Colon (tissue), 2 donors: ENCODE results near the gene TOMM6.
"Not testable (repeated sequence)": the region's sequence is repeated elsewhere in the genome, so short reads cannot be mapped to it uniquely, and the experiment has no call there.

Experiments
- FAIRE-seq: peaks from 2 replicates; lab custom pipeline; 2012; peaks lifted over from hg19 to GRCh38; lab: Jason Lieb, UNC
- donor health status: control.
- donor health status: control.

The TOMM6 gene

DNA sequence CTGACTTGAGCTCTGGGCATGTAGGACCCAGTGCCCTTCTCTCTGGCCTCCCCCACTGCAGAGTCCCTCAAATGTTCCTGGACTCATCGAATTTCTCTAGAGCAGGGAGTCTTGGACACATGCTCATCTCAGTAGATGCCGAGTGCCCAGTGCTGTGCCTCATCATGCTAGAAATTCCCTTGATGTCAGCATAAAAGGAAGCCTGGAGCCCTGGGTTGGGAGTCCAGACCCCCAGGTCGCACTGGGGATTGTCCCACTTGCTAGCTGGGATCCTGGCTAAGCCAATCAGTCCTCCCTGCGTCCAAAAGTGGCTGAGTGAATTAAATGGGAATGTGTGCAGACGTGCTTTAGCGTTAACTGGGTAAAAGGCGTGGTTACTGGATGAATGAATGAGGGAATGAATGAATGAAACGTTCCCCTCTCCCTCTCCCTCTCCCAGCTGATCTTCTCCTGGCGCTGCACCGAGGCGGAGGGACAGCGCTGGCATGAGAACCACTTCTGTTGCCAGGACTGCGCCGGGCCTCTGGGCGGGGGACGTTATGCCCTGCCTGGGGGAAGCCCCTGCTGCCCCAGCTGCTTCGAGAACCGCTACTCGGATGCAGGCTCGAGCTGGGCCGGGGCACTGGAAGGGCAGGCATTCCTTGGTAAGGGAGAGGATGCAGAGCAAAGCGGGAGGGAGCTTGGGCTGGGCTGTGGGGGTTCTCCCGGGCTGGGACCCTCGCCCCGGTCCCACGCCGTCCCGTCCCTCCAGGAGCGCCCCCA is 1.6 kb upstream of the TOMM6 start:
- no peak for FAIRE-seq

DNA sequence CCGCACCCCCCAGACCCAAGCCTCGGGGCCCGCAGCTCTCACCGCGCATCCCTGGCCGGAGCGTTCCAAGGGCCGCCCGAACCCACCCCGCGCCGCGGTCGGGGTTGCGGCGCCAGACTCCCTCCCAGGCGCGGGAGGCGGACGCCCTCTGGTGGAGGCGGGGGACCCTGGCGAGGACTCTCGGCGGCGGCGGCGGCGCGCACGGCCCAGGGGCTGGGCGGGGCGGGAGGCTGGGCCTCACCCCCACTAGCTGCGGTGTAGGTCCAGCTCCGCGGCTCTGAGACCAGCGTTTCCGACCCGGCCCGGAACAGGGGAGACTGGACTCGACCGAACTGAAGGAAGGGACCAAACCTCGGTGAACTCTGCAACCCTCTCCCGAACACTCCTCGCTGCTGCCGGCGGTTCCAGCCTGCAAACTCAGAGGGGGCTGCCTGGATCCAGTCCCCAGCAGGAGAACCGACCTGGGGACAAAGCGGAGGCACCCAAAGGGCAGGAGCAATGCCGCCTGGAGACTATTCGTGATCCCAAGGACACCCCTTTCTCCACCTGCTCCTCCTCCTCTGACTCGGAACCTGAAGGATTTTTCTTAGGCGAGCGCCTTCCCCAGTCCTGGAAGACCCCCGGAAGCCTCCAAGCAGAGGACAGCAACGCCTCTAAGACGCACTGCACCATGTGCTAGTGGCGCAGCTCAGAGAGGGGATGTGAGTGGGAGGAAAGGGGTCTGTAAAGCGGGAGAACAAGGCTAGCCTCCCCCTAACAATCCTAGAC is 859 bp upstream of the TOMM6 start:
- no peak for FAIRE-seq

DNA sequence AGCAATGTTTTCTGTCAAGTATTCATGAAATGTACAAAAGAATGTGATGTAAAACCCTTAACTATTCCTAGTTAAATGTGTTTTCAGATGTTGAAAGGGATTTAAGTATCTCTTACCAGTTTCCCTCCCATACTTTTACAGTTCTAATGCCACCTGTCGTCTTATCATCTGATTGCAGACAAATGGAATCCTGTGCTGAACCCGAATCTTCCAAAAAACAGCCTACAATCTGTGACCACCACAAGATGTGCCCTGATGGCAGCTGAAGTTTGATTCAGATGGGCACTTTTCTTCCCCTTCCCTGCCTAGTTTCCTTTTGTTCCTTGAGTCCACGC is 1.9 kb downstream of the TOMM6 start:
- no peak for FAIRE-seq

DNA sequence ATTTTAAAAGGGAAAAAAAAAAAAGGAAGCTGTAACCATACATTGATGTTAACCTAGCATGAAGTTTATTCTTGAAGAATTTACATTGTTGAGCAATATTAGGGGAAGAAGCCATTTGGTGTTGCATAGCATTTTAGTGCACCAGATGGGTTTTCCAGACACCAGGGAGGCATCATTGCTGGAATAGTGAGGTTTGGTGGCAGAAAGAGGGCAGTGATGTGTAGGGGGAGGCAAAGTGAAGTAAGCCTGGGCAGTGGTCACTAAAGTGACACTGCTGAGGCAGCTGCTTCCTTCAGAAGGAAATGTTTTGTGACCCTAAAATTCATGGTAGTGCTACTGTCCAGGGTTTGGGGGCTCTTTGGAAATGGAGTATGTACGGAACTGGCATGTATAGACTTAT is 2.6 kb downstream of the TOMM6 start:
- FAIRE-seq = no peak

DNA sequence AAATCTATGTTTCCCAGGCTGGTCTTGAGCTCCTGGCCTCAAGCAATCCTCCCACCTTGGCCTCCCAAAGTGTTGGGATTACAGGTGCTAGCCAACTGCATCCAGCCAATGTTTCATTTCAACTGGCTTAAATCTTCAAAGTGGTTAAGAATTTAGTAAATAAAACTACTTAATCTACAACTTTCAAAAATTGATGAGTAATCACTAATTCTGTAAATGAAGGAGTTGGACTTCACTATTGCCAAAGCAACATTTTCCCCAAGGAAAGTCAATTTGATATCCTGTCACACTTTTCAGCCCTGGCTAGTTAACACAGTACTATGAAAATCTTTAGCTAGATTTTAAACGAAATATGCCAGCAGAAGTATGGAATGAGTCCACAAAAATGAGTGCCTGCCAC is 3.8 kb downstream of the TOMM6 start:
- FAIRE-seq = no peak

DNA sequence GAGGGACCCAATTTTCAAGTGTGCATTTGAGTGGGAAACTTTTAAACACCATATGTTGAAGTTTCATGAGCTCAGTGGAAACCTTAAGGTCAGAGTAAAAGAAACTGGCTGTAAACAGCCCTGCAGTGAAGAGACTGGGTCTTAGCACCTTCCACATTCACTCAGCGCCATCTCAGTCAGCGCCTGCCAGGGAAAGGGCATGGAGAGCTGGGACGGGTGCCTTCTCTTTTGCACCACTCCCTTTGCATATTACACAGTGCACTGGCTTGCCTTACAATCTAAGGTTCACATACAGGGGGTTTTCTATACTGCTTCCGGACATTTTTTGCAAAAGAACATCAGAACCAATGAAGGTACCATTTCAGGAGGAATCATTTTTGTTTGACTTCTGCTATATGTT is 4.5 kb downstream of the TOMM6 start:
- no peak for FAIRE-seq

DNA sequence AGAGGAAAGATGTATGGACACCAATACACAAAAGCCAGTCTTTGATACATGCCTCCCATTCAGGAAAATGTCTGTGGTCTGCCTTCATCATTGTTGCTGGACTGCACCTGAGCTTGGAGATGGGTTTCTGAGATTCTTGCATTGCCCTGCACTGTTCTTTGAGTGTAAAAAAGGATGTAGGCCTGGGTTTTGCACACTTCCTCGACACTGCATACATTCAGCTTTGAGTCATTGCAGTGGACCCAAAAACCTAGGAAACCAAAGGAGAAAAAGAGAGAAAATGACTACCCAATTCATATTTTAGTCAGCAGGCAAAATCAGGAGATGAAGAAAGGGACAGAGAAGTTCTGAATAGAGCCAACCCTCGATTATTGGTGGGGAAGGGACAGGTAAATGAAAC is 9.0 kb downstream of the TOMM6 start:
- FAIRE-seq = no peak

DNA sequence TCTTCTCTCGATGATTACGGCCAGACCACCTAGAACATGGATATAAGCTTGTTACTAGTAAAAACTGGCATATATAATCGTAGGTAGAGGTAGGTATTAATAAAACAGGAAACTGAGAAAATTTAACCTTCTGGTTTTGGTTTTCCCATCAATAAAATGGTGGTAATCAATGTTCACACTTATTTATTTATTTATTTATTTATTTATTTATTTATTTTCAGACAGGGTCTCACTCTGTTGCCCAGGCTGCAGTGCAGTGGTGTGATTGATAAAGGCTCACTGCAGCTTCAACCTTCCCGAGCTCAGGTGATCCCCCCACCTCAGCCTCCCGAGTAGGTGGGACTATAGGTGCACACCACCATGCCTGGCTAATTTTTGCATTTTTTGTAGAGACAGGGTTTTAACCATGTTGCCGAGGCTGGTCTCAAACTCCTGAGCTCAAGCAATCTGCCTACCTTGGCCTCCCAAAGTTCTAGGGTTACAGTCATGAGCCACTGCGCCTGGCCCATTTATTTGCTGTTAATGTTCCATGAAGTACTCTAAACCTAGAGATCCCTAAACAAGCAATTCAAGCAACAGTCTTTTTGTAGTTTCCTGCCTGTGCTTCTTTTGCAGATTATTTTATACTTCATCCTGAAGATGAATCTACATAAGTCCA is 11.5 kb downstream of the TOMM6 start:
- FAIRE-seq = no peak

DNA sequence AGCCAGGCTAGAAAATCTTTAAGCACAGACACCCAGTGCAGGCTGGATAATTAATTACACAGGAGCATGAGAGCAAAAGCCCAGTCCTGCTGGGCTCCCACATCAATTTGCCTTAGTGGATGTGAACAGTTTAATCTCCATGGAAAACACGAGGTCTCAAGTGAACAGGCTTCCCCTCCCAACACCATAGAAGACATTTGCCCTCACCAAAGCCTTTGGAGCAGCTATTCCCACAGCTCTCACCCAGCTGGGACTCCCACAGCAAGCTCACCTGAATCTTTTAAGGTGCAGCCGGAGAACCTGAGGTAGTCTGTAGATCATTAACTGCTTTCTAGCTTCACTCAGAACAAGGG is 12.0 kb downstream of the TOMM6 start:
- FAIRE-seq = no peak

DNA sequence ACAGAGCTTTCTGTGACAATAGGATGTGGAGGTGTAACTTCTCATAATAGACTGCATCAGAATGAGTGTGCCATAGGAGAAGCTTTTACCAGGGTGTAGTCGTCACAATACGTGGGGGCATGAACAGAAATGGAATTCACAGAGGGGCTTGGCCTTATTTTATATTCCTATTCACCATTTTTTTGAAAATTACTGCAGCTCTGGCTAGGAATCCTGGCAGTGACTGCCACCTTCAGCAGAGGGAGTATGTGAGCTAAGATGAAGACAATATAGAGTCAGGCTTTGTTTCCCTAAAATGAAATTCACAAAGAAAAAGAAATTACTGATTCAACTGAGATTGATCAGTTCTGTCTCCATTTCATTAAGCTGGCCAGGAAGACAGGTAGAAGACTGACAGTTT is 13.9 kb downstream of the TOMM6 start:
- no peak for FAIRE-seq

DNA sequence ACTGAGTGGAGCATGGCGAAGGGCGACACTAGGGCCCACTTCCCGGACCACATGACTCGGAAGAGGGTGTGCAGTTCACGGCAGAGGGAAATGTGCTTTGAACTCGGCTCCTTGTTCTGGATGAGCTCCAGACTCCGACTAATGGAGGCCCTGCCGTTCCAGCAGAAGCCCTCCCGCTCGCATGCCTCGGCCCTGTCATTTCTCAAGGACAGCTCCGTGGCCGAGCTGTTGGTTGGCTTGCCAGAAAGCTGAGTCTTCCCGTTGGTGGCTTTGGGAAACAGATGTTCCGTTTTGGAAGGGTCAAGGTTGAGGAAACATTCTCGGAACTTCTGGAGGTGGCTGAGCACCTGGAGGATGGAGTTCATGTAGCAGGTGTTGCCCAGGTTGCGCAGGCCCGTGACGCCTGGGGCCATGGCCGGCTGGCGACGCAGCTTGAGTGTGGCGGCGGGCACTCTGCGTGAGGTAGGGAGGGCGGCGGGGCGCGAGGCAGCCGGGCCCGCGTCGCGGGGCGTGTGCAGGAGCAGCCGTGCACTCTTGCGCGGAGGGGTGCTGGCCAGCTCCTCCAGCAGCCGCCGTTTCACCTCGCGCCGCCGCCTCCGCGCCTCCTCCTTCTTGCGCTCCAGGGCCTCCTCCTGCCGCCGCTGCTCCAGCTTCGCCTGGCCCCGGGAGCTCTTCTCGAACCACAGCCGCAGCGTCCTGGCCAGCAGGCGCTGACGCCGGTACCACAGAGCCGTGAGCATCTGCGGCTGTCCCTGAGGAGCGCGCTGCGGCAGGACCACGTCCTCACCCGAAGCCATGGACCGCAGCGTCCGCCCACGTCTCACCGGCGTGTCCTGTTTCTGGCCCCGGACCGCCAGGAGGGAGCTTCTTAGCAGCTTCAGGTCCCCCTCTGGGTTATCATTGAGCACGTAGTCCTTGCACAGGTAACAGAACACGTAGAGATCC is 18.6 kb downstream of the TOMM6 start:
- no peak for FAIRE-seq

DNA sequence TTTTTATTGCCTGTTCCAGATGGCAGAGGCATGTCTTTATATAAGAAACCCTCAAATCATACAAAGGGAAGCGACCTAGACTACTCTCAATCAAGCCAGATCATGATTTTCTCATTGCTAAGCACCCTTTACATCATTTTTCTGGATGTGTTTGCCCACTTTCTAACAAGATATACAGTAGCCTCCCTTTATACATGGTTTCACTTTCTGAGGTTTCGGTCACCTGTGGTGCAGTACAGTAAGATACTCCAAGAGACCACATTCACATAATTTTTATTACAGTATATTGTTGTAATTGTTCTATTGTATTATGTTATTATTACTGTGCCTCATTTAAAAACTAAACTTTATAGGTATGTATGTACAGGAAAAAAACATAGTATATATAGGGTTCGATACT is 23.6 kb downstream of the TOMM6 start:
- no peak for FAIRE-seq

DNA sequence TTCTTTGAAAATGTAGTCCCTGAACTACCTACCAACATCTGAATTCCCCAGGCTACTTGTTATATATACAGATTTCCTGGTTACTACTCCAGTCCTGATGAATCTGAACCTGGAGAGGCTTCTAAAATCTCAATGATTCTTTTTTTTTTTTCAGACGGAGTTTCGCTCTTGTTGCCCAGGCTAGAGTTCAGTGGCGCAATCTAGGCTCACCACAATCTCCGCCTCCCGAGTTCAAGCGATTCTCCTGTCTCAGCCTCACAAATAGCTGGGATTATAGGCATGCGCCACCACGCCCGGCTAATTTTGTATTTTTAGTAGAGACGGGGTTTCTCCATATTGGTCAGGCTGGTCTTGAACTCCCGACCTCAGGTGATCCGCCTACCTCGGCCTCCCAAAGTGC is 24.5 kb downstream of the TOMM6 start:
- FAIRE-seq = not testable (repeated sequence)

DNA sequence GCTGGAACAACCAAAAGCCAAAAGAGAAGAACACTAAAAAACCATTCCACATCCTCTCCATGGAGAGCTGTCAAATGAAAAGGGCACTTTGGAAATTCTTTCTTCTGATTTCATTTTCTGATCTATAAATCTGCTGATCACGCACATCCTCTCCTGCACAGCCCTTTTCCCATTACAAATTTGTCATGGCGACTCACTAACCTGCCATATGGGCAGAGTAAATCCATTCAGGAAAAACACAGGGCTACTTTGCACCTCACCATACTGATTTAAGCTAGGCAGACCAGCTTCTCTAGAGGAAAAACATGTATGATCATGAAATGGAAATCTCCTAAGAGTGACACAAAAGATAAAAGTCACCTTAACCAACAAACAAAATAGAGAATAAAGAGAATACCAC is 26.0 kb downstream of the TOMM6 start:
- FAIRE-seq = no peak

DNA sequence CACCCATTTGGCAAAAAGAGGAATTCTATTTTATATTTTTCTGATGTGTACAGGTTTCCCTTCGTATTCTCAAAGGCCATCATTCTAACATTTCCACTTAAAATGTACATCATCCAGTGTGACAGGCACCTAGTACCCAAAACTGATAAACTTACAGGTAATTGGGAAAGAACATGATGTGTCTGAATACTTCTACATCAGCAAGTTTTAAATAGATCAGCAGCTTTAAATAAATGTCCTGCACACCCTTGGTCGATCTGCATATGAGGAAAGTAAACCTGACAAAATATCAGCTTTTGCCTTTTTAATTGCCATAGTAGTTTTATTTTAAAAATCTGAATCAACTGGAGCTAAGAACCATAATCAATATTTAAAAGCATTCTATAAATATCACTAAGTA is 26.5 kb downstream of the TOMM6 start:
- FAIRE-seq = no peak

DNA sequence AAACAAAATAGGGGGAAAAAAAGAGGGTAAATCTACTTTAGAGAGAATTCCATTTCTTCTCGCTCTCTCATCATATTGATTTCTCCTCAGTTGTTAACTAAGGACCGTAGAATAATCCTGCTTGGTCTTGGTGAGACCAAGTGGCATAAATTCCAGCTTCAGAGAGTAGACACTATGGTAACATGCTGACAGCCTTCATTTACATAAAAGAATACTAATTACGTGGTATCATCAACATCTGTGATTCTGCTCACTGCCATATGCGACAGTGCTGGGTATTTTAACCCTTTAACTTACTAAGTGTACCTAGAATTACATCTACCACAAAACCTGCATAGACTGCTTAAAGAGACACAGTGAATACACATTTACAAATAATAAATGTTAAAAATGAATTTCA is 27.1 kb downstream of the TOMM6 start:
- no peak for FAIRE-seq

DNA sequence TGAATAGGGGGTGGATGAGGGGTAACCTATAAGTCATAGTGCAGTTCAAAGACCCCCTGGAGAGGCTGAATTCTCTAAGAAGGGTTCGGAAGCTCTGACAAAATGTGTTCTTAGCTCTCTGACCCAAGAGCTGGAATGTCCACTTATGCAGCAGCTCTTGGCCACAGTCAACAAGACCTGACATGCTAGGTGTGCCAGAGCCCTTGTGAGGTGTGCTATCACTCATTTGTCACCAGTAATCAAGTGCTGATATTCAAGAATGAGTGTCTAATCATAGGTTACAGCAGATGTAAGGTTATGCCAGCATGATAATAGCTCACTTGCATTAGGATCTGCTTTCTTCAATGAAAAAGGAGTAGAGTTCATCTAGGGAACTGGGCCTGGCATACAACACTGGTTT is 28.1 kb downstream of the TOMM6 start:
- no peak for FAIRE-seq

DNA sequence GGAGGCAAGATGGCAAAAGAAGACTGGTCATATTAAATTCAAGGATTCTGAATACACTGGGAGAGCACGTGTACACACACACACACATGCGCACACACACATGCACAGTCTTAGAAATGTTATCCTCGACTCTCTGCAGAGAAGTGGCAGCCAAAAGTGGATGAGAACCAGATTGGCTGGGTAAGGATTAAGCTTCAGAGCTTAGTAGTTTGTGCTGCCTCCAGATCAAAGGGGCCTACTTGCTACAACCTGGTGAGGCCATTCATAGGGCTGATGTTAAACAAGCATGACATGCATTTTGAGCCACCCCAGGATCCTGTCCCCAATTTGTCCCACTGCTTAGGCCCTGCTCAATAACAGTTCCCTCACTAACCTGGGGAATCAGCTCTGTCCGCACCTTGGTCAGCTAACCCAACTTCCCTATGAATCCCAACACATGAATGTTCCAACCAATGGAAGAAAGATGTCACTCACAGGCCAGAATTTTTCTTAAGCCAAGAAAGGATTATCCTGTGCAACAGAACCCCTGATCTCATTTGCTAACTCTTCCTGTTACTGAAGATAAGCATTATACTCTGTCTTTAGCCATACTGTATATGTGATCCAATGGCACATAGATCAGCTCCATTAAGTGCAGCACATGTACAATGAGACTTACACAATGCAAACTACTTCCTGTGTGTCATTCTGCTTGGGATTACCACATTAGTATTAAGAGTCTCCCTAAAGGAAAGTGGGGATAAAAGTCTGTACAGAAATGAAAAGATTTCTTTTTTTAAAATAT is 31.0 kb downstream of the TOMM6 start:
- FAIRE-seq = no peak

DNA sequence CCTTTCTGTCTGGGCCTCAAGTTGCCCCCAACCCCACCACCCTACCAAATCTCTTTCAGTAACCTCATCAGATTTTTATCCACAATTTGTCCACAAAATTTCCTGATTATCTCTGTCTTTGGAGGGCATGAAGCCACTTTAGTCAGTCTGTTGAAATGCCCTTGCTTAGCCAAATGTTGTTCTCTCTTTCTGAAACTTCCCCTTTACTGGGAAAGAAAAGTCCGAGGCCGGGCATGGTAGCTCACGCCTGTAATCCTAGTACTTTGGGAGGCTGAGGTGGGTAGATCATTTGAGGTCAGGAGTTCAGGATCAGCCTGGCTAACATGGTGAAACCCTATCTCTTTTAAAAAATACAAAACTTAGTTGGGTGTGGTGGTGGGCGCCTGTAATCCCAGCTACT is 33.8 kb downstream of the TOMM6 start:
- FAIRE-seq = no peak

DNA sequence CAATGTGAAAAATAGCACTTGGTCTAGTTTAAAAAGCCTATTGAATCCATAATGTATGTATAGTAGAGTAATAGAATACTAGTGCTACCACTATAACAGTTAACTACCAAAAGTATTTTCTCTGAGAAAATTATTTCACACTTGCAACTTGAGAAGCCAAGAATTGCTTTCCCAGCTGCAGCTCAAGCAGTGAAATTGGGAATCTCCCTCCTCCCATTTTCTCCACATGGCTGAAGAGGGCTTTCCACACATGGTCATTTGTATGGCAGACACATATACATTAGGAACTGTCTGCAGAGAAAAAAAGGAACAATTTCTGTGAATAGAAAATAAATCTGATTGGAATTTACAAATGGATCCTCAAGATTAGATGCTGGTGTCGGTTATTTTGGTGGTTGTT is 34.5 kb downstream of the TOMM6 start:
- no peak for FAIRE-seq

DNA sequence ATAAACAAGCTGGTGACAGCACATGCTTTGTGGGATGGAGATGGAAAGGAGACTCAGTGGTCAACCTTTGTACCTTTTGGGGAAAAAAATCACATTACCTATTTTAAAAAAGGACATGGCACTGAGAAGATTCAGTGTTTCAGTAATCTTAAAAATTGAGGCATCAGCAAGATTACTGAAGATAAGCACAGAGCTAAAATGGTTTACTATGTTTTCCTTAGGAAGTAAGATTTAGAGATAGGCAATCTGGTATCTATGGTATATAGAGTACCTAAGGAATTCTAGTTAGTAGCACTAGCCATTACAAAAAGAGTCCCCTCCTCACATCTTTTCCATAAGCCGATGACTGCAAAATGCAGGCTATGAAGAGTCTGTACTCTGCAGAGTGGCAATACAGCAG is 35.7 kb downstream of the TOMM6 start:
- FAIRE-seq = no peak
